ENCODE results near the gene PGAM2. TPM values are rescaled to one million over a fixed set of nuclear protein-coding genes. Genes with fewer than 3 reads are reported as not detected.

PGAM2 gene
- total and polyA plus RNA-seq, 7 donors: 214 to 1,581 (median 333) TPM

GRCh38 chr7:44052771-44053365 lies 12.5 kb downstream of the PGAM2 start:
- ATAC-seq (no peak), DNase-seq (peak in 1 of 2 donors; percentile 18)
- intact Hi-C loops (cut with DNase I): no loop called here
- Histone ChIP-seq H3K36me3 (ENCODE audit: insufficient read depth in 1 of 2, low read depth in 1 of 2) (peaks cover 8 to 84% of the 10 kb centered on the region in 2 donors), H3K27me3 (ENCODE audit: insufficient read depth in 3 of 3, low read length in 2 of 3) (no peaks in the 10 kb centered on the region), H3K27ac (no peak overlapping the region), H3K4me1 (peaks cover 6% of the 10 kb centered on the region), H3K9me3 (no peaks in the 10 kb centered on the region), H3K4me3 (no peak overlapping the region)
- WGBS, 3 donors: 91 to 92% (median 92%) methylated on average over 12 of the region's 12 CpGs
- TF ChIP-seq CTCF (IDR thresholded peaks at IDR 0.05): no peak

GRCh38 chr7:44051611-44052220 lies 13.7 kb downstream of the PGAM2 start:
- peaks cover 8 to 75% of the 10 kb centered on the region in 2 donors for H3K36me3 ChIP-seq (ENCODE audit: insufficient read depth in 1 of 2, low read depth in 1 of 2)
- H3K27me3 ChIP-seq (ENCODE audit: insufficient read depth in 3 of 3, low read length in 2 of 3): no peaks in the 10 kb centered on the region
- 89 to 92% (median 91%) methylated on average over 5 of the region's 5 CpGs for WGBS, 3 donors
- ATAC-seq (no peak), DNase-seq (peak in 1 of 2 donors; percentile 4)
- no peak for TF ChIP-seq CTCF (IDR thresholded peaks at IDR 0.05)
- no peak overlapping the region for H3K4me3 ChIP-seq
- H3K4me1 ChIP-seq: peaks cover 10% of the 10 kb centered on the region
- no peaks in the 10 kb centered on the region for H3K9me3 ChIP-seq
- intact Hi-C loops (cut with DNase I): no loop called here
- no peak overlapping the region for H3K27ac ChIP-seq

GRCh38 chr7:44050915-44051560 lies 14.3 kb downstream of the PGAM2 start:
- intact Hi-C loops (cut with DNase I): no loop called here
- no peak for TF ChIP-seq CTCF (IDR thresholded peaks at IDR 0.05)
- Histone ChIP-seq H3K4me1 (peaks cover 15% of the 10 kb centered on the region), H3K4me3 (no peak overlapping the region), H3K27me3 (ENCODE audit: insufficient read depth in 3 of 3, low read length in 2 of 3) (no peaks in the 10 kb centered on the region), H3K9me3 (no peaks in the 10 kb centered on the region), H3K27ac (no peak overlapping the region), H3K36me3 (ENCODE audit: insufficient read depth in 1 of 2, low read depth in 1 of 2) (peaks cover 8 to 75% of the 10 kb centered on the region in 2 donors)
- WGBS, 3 donors: 79 to 81% (median 80%) methylated on average over 8 of the region's 8 CpGs
- DNase-seq (peak in 1 of 2 donors; percentile 16), ATAC-seq (no peak)

- DNase-seq: peak in 1 of 2 donors; percentile 42
- 88 to 95% (median 92%) methylated on average over 13 to 14 of the region's 14 CpGs for WGBS, 3 donors
- no peak for ATAC-seq
- Histone ChIP-seq H3K4me3 (no peak overlapping the region), H3K4me1 (peaks cover 22% of the 10 kb centered on the region), H3K36me3 (ENCODE audit: insufficient read depth in 1 of 2, low read depth in 1 of 2) (peaks cover 8 to 72% of the 10 kb centered on the region in 2 donors), H3K27ac (no peak overlapping the region), H3K9me3 (no peaks in the 10 kb centered on the region), H3K27me3 (ENCODE audit: insufficient read depth in 3 of 3, low read length in 2 of 3) (no peaks in the 10 kb centered on the region)
- intact Hi-C loops (cut with DNase I): no loop called here
- no peak for TF ChIP-seq CTCF (IDR thresholded peaks at IDR 0.05)
Observed at GRCh38 chr7:44050121-44050914, 15.0 kb downstream of the PGAM2 start.

Data from psoas muscle (tissue), 8 donors.